HG02885 (cell line): ENCODE measurements around the gene PSMG1.

Experiments used
- ATAC-seq: cut with Tn5 transposase; IDR thresholded peaks from one replicate; pipeline ENCODE4 v1.9.1; 2021; ENCODE audit warnings: mild to moderate bottlenecking; ENCODE audit not compliant: unreplicated experiment, poor library complexity

PSMG1 gene

DNA sequence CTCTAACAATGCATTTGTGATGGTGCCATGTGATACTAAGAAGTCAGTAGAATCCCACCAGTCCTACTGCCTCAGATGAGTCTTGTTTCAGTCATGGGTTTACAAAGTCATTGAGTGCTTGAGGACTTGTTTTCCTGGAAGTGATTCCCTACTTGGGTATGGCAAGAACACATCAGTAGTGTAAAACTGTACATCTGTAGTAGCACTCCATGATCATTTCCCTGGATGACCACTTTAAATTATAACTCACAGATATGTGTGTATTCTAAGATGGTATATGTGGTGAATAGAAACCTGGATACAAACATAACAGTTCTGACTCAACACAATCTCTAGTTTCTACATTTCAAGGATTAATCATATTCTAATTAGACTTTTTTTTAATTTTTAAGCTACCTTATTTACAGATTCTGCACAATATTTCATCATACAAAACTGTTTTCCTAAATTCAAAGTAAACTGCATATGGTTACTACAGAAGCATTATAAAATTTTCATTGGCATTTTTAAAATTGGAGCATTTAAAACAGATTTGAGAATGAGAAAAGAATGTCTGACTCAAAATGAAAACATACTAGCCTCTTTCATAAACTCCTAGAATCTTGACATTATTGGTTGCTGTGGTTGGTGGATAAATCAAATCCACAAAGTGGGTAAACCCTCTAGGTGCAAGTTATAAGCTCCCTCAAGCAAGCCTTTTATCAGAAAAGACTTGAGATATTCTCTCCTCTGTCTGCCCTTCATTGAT lies 6.8 kb upstream of the PSMG1 start:
- no peak for ATAC-seq

DNA sequence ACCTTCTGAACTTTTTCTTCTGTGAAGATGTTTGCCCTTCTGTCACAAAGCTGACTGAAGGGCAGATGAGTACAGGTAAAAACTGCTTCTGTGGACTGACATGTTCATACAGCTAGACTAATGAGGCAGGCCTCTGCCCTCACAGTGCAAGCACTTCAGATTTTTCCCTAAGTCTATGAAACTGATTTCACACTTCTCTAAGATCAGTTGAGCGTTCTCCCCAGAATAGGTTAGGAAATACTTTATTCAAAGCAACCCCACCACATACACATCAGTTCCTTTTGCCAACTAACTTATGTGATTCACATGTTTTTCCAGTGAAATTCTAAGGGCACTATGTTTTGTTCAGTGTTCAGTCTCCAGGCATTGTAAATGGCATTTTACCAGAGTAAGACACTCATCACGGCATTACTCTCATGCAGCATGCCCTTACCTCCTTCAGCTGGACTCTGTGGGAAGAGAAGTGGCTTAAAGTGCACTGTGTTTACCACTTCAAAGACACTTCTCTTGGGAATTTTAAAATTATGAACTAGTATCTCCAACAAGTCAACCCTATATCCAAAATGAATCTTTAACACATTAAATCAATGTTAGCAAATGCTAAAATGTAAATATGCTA lies 5.4 kb upstream of the PSMG1 start:
- ATAC-seq, result no peak

DNA sequence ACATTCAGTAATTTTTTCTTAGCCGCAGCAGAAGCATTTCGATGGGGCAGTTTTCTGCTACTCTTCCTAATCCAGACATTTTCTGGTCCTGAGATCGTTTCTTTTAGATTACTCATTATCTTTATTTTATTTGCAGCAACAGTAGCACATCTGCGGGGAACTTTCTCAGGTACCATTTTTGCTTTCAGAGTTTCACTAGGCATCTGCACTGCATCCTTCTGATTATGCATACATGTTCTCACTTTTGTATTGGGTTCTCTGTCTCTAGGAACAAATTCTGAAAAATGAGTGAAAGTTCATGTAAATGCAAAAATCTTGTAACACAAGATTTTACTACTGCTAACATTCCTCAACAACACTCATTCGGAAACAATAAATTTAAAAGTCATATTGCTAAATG lies 3.9 kb upstream of the PSMG1 start:
- ATAC-seq, result no peak

DNA sequence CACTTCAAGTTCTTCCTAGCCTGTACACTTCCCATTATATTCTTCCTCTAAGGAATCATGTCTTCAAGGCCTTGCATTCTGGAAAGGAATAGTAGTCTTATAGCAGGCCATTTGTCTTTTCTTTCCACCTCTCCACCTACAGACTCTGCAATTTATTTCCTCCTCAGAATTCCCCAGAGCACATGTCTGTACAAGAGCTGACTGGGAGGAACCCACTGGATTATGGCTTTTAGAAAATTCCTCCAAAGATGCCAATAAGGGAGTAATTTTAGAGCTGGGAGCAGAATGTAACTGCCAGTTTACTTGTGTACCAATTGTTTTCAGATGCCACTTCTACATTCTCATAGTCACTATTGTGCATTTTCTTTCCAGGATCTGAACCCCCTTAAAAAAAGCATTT lies 3.4 kb upstream of the PSMG1 start:
- ATAC-seq, result no peak

DNA sequence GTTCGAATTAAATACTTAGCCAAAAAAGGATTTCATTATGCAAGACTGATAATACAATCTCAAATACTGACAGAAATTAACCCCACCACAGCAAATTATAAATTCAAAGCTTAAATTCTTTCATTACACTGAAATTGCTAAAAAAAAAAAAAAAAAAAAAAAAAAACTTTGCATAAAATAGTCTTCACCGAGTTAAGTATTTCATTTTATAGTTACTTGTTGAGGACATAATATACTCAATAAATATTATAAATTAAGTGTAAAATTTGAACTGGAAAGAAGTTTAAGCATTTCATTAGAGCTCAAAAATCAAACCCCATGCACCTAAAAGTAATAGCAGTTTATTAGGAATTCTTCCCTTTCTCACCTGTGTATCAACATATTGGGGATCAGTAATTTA lies 1.9 kb upstream of the PSMG1 start:
- ATAC-seq, result no peak

DNA sequence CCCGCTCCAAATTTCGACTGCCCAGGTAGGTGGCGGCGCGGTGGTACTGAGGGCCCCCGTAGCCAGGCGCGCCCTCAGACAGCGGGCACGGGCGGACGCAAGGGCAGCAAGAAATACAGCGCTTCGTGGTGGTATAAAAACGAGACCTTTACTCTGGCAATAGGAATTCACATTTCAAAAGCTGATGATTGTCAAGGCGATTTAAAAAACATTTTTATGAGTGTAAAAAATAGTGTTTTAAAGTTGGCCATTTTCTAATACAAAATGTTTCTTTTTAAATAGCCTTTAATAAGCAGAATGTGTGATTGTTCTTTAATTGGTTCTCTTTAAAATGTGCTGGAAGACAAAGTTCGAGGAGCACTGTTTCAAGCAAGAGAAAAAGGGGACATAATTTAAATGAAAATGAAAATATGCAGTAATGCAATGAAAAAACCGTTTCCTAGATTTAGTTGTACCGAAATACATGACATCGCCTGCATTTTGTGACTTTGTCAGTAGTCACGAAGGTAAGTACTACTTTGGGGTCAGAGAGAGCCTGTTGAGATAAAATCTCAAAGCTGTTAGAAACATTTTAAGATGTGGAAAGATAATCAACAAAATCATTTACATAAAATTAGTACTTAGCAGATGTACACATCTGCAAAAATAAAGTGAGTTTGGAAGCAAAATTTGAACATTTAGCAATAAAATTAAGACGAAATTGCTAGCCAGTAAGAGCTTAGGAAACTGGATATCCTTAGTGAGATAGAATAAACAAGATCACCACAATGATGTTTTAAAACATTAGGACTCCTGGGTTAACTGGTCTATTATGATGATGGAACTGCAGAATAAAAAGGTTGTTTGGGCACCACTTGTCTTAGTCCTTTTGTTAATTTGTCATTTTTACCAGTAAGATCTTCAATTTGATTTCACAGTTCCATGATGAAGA lies 1.1 kb upstream of the PSMG1 start:
- ATAC-seq, result no peak

DNA sequence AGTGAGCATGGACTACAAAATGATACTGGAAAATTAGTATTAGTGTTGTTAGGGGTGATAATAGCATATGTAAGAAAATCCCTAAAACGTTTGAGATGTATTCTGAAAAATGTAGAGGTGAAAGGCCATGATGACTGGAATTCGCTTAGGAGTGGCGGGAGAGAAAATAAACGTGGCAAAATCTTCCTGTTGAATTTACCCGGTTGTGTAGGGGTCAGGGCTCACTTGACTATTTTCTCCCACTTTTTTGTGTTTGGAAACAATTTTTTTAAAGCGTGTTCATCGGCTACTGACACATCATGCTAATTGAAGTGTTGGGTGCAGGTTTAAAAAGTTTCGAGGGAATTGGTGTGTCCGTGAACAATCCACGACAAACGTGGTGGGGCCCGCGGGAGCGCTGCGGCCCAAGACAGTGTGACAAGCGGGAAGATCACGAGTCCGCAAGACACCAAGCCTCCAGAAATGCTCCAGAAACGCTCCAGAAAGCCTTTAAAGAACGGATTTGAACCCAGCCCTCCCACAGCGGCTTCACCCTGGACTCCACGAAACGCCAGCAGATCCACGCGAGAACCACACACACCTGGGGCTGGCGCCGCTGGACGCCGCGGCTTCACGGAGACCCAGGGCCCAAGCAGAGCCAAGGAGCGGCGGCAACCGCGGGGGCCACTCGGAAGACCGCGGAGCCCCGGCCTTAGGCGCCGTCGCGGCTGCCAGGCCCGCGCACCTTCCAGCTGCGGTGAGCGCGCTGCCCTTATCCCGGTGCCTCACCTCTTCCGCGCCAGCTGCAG lies 573 bp downstream of the PSMG1 start:
- no peak for ATAC-seq

DNA sequence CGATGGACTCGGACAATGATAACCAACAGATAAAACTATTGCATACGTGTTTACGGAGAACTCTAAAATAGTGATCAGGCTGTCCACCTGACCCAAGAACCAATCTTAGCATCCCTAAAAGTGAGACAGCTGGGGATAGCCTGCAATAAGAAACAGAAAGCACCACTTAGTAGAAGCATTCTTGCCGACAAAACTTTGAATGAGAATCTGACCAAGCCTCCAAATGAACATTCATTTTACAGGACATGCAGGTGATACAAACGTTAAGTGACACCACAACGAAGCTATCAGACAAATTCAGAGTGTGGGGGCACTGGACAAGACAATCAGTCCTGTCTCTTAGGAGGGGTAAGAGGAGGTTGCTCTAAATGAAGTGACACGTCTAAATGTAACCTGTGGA lies 1.2 kb downstream of the PSMG1 start:
- ATAC-seq, result no peak

DNA sequence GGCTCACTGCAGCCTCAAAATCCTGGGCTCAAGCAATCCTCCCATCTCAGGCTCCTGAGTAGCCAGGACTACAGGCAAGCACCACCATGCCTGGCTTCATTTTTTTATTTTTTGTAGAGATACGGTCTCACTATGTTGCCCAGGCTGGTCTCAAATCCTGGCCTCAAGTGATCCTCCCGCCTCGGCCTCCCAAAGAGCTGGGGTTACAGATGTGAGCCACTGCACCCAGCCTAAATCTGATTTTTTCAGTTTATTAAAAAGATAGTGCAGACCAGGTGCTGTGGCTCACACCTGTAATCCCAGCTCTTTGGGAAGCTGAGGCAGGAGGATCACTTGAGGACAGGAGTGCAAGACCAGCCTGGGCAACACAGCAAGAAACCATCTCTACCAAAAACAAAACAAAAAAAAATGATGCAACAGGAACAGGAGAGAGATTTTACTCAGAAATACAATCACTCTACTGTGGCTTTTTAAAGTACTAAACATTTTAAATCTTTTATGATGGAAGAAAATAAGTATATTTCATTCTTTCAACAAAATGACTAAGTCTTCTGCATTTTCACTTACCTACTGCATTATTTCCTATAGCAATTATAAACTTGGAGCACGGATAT lies 1.9 kb downstream of the PSMG1 start:
- ATAC-seq, result no peak

DNA sequence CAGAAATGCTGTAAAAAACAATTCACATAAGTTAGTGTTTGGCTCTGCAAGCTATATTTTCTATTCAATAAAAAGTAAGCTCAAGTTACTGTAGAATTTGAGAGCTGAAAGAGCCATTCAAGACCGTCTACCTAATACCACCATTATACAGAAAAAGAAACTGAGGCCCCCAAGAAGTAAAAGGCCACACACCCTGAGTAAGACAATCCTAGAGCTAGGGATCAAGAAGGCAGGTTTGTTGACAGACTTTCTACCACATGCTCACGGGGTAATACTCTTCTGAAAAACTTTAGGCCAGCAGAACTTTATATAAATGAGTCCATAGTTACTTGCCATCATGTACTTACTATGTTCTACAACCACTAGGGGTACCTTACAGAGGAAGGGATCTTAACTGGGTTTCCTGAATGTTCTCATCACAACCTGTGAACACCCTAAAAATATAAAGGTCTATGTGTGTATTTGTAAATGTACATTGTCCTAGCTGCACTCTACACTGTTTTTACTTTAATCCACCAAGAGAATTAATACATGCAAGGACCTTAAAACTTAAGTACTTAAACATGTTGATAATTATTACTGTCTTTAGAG lies 2.7 kb downstream of the PSMG1 start:
- ATAC-seq, result no peak

DNA sequence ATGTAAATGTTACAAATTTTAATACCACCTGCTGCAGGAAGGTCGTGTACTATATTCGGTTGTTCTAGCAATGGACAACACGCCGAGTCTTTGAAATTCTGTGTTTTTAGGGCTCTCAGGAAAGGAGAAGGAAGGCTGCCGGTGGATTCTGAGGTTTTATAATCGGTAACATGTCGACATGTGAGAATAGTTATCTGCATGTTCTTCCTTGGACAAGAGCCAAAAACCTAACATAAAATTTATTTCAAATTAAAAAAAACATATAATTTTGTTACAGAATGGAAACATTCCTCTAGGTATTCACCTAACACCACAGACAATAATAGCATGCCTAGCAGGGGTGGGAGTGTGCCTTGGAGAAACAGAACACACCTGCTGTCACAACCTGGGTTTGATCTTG lies 4.8 kb downstream of the PSMG1 start:
- no peak for ATAC-seq

DNA sequence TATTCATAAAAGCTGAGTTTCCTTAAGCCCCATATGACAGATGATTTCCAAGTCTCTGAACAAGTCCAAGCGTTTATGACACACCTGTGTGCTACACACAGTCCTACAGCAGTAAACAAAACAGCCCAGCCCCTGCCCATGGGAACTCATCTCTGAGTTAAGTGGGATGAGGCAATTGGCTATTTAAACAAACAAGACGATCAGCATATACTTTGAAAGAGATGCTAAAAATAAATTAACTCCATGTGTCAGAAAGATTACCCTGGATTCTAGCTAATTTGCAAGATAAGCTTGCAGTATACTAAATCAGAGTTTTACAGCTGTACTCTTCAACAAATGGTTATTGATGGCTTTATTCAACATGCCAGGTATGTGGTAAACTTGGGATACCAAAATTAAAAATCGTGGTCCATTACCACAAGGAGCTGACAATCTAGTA lies 7.0 kb downstream of the PSMG1 start:
- ATAC-seq, result no peak

DNA sequence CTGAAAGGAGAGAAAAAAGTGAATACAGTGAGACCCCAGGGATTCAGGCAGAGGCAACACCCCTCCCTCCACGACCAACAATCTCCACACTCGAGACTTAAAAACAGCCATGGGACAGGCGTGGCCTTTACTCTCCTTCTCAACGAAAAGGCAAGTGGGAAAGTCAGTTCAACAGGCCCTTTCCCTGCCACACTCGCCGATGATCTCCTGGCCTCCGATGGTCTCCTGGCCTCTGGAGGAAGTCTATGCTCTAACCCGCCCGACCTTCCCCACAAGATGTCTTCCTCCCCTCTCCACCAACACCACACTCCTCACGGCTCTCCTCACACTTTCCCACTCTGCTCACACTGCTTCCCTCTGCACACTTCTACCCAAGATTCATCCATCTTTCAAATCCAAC lies 7.6 kb downstream of the PSMG1 start:
- ATAC-seq, result no peak

DNA sequence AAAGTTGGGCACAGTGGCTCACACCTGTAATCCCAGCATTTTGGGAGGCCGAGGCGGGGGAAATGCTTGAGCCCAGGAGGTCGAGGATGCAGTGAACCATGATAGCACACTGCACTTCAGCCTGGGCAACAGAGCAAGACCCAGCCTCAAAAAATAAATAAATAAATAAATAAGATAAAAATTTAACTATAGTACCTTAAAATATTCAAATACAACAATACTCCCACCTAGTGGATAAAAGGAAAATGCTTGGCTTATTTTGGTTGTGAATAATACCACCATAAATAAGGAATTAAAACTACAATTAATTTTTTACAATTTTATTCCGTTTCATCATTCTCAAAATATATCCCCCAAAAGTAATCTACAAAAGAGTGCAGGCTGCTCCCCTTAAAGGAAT lies 8.1 kb downstream of the PSMG1 start:
- no peak for ATAC-seq

DNA sequence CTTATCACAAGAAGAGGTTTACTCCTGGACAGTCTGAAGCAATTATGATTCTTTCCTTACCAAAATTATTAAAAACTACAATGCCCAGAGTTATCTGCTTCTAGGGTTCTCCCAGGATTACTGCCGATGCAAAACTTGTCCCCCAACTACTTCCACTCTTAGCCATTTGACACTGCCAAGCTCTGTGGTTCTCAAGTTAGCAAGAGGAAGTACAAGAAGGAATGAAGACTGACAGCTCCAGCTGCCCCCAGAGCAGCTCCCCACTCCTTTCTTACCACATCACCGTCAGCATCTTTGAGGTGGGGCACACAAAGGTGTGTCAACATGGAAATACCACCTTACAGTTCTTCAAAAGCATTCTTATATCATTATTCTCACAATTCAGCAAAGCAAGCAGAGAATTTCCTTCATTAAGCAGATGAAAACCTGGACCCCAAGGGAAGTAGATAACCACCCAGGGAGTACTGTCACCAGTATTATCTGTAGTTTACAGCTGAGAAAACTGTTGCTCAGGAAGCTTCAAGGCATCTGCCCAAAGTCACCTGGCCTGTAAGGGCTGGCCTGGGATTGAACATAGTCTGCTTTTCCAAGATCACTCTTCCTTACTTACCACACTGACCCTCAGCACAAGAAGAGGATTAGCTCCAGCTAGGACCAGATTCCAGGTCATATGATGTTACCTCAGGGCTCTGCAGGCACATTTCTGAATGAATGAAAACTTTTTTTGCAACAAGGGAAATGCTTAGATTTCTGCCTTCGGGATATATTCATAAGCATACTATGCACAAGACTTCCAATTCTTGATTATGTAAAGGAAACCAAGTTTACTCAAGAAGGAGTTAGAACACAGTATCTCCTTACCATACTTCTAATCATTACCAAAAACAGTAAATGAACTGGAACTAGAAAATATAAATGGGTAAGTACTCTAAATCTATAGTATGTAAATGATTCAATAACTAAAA lies 9.3 kb downstream of the PSMG1 start:
- ATAC-seq, result no peak

DNA sequence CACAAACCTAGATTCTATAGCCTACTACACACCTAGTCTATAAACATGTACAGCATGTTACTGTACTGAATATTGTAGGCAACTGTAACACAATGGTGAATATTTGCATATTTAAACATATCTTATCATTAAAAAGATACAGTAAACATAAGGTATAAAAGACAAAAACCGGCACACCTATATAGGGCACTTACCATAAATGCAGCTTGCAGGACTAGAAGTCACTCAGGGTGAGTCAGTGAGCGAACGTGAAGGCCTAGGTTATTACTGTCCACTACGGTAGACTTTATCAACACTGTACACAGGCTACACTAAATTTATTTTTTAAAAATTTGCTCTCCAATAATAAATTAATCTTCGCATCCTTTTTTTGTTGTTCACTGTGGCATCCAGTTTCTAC lies 13.3 kb downstream of the PSMG1 start:
- no peak for ATAC-seq

DNA sequence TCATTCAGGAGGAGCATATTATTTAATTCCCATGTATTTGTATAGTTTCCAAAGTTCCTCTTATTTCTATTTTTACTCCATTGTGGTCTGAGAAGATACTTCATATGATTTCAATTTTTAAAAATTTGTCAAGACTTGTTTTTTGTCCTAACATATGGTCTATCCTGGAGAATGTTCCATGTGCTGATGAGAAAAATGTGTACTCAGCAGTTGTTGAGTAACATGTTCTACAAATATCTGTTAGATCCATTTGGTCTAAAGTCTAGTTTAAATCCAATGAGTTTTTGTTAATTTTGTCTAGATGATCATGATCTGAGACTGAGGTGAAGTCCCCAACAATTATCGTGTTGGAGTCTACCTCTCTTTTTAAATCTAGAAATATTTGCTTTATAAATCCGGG lies 14.5 kb downstream of the PSMG1 start:
- ATAC-seq, result no peak

DNA sequence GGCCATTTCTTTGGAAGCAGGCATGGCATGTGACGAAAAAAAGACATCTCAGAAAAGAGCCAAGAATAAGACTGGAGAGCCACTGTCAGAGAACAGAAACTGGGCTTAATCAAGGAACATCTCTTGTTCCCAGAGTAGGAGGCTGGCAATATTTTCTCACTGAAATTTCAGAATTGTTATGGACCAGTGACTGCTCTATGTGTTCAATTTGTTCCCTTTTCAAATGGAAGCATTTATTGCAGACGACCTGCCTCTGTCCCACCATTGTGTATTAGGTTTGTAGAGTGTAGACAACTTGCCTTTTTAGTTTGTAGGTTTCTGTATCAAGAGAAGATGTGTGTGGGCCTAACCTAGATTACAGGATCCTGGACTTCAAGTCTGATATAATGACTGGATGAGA lies 18.7 kb downstream of the PSMG1 start:
- no peak for ATAC-seq

DNA sequence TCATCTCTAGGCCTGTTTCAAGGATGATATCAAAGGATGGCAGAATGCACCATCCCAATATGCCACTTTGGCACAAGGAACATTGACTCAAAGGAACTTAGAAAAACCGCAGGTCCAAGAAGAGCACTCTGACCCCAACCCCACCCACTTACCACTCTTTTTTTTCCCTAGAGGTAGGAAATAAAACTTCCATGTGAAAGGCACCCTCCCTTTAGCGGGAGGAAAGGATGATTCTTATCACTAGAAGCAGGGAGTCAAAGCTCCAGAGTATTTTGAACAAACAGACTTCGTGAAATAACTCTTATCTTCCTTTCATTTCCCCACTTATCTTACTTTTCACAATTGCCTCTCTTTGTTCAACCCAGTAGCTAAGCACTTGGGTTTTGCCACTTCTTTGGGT lies 22.2 kb downstream of the PSMG1 start:
- no peak for ATAC-seq
